Mucosa of descending colon (tissue), 3 donors: ENCODE results near the gene JAK3. TPM values are rescaled to one million over a fixed set of nuclear protein-coding genes. Genes with fewer than 3 reads are reported as not detected.
A peak's percentile ranks its signal among the peaks of the same experiment; 100 is the strongest.

Source experiments
- ATAC-seq: fragments of 200-7000 bp; cut with Tn5 transposase; one replicate; pipeline ENCODE4 v1.9.1; 2020; ENCODE audit warnings: mild to moderate bottlenecking, moderate library complexity
- DNase-seq, 3 donors: peaks; one replicate each; pipeline ENCODE4 v3.0.0-alpha.2; 2020
- H3K36me3 ChIP-seq: fragments of 200-600 bp; one replicate; pipeline ENCODE4 v1.8.0; 2021; ENCODE audit warnings: low read depth, mild to moderate bottlenecking
- H3K4me1 ChIP-seq: fragments of 200-600 bp; one replicate; pipeline ENCODE4 v1.8.0; 2021; ENCODE audit warnings: low read depth, mild to moderate bottlenecking
- H3K4me3 ChIP-seq: fragments of 200-600 bp; one replicate; pipeline ENCODE4 v1.8.0; 2021; ENCODE audit warnings: mild to moderate bottlenecking
- H3K9me3 ChIP-seq: fragments of 200-600 bp; one replicate; pipeline ENCODE4 v1.8.0; 2021; ENCODE audit warnings: mild to moderate bottlenecking
- CTCF ChIP-seq: fragments of 200-600 bp; IDR thresholded peaks from one replicate; pipeline ENCODE4 v1.8.0; 2022; ENCODE audit warnings: antibody characterized with exemption, mild to moderate bottlenecking
- intact Hi-C, 2 donors: fragments of 100-400 bp; cut with DNase I in 1 of 2; cut with micrococcal nuclease in 1 of 2; formaldehyde crosslinking; loops; one replicate each; pipeline versions ENCODE4 v1.11.0 to v1.11.1; 2022; cut with DNase I, micrococcal nuclease
- total RNA-seq, 3 donors: library from RNA; stranded (reverse); fragmentation: NEBNext Ultra II Directional in 2 of 3; extraction: Animal tissue kit (Norgen Biotek cat#: 25700) in 2 of 3; gene quantifications; one replicate each; pipeline versions ENCODE4 v1.2.1 to v1.2.4, GENCODE V29; 2021 to 2023
- donor health status: DM: no; HTN: no; CAD: no; lungs with moderate emphysema.
- donor health status: DM: no; HTN: no; CAD: no.
- donor health status: DM: no; HTN: yes; CAD: no.

The JAK3 gene
- total RNA-seq, 3 donors from 2014 or later, result 3.1 to 9.1 (median 5.4) TPM

GRCh38 chr19:17862711-17863519 is 15.1 kb upstream of the JAK3 start:
- peak in 1 of 3 donors; percentile 60 for DNase-seq
- intact Hi-C loops, result no loop called here
- Histone ChIP-seq H3K9me3 (no peaks in the 10 kb centered on the region), H3K4me3 (no peak overlapping the region), H3K4me1 (peaks cover 54% of the 10 kb centered on the region), H3K36me3 (peaks cover 5% of the 10 kb centered on the region)
- ATAC-seq, result no peak
- TF ChIP-seq CTCF, result no peak

GRCh38 chr19:17861542-17862402 is 14.0 kb upstream of the JAK3 start:
- intact Hi-C loops, result no loop called here
- no peak for ATAC-seq
- H3K4me3 ChIP-seq, result no peak overlapping the region
- peaks cover 5% of the 10 kb centered on the region for H3K36me3 ChIP-seq
- DNase-seq, result no peak
- TF ChIP-seq CTCF, result no peak
- peaks cover 54% of the 10 kb centered on the region for H3K4me1 ChIP-seq
- H3K9me3 ChIP-seq, result no peaks in the 10 kb centered on the region

- intact Hi-C loops, result no loop called here
- Histone ChIP-seq H3K36me3 (peaks cover 5% of the 10 kb centered on the region), H3K4me3 (no peak overlapping the region), H3K4me1 (peaks cover 52% of the 10 kb centered on the region), H3K9me3 (no peaks in the 10 kb centered on the region)
- ATAC-seq, result no peak
- no peak for TF ChIP-seq CTCF
- no peak for DNase-seq
Measured at GRCh38 chr19:17860993-17861360, 13.2 kb upstream of the JAK3 start.

GRCh38 chr19:17860331-17860992 is 12.7 kb upstream of the JAK3 start:
- Histone ChIP-seq H3K4me3 (peak overlapping the region; percentile 89), H3K4me1 (peaks cover 46% of the 10 kb centered on the region), H3K36me3 (peaks cover 5% of the 10 kb centered on the region), H3K9me3 (no peaks in the 10 kb centered on the region)
- no peak for ATAC-seq
- DNase-seq, result peak in 1 of 3 donors; percentile 36
- no peak for TF ChIP-seq CTCF
- intact Hi-C loops, result no loop called here

- DNase-seq (peak; percentile 98 to 99 (median 99)), ATAC-seq (peak; percentile 94)
- peak; percentile 78 for TF ChIP-seq CTCF
- Histone ChIP-seq H3K4me1 (peaks cover 39% of the 10 kb centered on the region), H3K4me3 (peak within 1 kb of the TSS; percentile 89), H3K36me3 (peaks cover 5% of the 10 kb centered on the region), H3K9me3 (no peaks in the 10 kb centered on the region)
- intact Hi-C loops, result loop anchor here (2.0 to 10.0 kb wide), 3 partner anchors 65 to 155 kb away; partner anchors contain the start of genes B3GNT3 (in 1 of the 2) and CCDC124 (in 1 of the 2)
Measured at GRCh38 chr19:17859533-17860330, 11.9 kb upstream of the JAK3 start, which contains the start of gene RPL18A. Gene RPL18A, plus strand, starts transcription at chr19:17859910. Its CDS starts 47 bp downstream, at chr19:17859957.
